HG03135 (cell line): ENCODE results near the gene PPP2R2C.

Experiments
- ATAC-seq: cut with Tn5 transposase; IDR thresholded peaks from one replicate; pipeline ENCODE4 v1.9.1; 2021; ENCODE audit warnings: mild to moderate bottlenecking, moderate library complexity; ENCODE audit not compliant: unreplicated experiment

Gene PPP2R2C

GRCh38 chr4:6469898-6470501 is 2.4 kb downstream of the PPP2R2C start:
- no peak for ATAC-seq

- ATAC-seq = no peak
Observed at GRCh38 chr4:6469144-6469543, 3.3 kb downstream of the PPP2R2C start.

DNA sequence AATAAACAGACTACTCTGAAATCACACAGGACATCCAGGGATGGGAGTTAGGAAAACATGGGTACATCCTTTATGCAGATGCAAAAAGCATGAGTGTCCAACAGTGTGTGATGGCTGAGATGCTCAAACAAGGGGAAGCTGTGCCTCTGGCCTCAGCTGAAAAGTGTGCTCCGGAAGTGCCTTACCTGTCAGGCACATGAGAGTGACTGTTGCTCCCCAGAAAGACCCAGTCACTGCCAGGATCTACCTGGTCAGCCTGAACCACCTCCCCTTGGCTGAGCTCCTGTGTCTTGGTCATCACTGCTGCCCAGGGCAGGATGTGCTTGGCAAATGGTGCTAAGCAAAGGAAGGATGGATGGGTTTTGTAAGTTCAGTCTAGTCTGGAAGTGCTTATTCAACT is 4.0 kb downstream of the PPP2R2C start:
- ATAC-seq = no peak

GRCh38 chr4:6467600-6467999 is 4.8 kb downstream of the PPP2R2C start:
- ATAC-seq = no peak

DNA sequence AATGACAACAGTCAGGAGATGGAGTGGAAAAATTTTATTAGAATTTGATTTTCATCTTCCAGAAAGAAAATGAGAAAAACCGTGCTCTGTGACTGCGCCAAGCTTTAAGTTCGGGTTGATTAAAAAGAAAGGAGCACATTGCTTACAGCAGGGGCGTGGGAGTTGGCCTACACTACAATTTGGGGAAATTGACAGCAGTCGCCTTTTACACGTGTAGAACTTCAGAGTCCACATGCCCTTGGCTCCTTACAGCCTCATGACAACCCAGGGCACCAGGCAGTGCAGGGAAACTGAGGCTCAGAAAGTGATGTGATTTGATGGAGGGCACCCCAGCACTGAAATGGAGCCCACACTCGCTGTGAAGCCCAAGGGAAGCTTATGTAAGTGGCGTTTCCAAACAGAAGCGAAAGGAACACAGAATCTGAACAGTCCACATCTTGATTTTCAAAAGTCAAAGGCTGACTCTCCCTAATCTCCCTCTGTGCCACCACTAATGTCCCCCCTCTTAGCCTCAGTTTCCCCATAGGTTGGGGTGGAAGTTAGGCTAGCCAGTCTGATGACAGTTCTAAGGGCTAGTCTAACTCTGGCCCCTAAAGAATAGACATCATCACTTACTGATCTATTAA is 5.5 kb downstream of the PPP2R2C start:
- ATAC-seq = no peak

- no peak for ATAC-seq
Observed at GRCh38 chr4:6465955-6466354, 6.5 kb downstream of the PPP2R2C start.

DNA sequence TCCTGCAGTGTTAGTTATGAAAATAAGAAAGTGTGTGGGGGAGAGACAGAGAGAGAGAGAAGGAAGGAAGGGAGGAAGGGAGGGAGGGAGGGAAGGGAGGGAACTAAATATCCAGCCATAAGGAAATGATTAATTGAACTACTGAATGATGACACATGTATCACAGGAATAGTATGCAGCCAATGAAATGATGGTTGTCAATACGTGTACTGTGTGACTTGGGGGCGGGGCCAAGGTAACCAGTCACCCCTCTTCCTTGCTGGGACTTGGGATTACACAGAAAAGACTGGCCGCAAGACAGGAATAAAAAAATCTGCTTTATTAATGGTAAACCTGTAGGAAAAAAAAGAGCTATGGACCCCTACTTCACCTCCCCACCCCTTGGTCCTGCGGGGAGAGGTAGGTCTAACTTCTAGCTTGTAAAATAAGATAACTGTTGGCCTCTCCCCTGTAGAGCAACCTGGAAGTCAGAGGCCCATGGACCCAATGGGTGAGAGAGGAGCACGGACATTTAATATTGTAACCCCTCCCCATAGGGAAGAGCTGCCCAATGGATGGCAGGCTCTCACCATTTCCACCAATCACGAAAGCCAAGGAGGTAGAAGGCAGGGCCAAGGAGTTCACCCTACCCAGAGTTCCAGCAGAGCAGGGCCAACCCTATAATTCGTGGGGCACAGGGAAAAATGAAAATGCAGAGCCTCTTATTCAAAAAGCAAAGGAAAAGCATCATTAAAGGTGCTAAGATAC is 7.4 kb downstream of the PPP2R2C start:
- no peak for ATAC-seq

DNA sequence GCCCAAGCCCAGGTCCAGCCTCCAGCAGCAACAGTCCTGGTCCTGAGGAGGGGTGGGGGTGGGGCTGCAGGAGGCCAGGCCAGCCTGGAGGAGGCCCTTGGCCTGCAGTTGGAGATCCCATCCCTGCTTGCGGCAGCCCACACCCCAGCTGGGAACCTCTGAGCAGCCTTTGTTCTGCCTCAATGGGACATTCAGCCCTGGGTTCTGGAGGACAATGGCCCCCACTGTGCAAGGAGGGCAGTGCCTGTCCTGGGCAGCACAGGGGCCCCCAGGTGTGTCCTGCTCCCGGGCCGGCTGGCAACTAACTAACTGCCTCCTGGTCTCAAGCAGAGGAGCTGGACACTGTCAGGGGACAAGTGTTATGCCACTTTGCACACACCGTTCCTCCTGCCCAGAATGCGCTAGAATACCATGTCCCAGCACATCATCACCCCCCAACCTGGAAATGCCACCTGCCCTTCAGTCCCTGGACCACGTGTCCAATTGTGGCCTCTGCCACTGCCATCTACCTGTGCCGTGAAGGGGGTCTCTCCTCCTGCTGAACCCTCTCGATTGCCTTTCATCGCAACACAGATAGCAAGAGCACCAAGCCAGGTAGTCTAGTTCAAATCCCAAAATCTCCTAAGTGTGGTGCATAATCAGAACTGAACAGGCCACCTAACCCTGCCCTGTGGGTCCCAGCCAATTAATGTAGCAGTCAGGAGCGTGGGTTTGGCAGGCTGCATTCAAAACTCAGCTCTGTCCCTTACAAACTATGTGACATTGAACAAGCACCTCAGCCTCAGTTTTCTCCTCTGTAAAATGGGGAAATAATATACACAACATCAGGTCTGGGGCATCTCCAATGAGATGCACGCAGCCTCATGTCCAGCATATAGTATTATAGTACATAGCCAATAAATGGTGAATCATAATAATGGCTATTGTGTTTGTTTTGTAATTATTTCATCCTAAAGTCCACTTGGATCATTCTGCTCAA is 8.8 kb downstream of the PPP2R2C start:
- no peak for ATAC-seq

DNA sequence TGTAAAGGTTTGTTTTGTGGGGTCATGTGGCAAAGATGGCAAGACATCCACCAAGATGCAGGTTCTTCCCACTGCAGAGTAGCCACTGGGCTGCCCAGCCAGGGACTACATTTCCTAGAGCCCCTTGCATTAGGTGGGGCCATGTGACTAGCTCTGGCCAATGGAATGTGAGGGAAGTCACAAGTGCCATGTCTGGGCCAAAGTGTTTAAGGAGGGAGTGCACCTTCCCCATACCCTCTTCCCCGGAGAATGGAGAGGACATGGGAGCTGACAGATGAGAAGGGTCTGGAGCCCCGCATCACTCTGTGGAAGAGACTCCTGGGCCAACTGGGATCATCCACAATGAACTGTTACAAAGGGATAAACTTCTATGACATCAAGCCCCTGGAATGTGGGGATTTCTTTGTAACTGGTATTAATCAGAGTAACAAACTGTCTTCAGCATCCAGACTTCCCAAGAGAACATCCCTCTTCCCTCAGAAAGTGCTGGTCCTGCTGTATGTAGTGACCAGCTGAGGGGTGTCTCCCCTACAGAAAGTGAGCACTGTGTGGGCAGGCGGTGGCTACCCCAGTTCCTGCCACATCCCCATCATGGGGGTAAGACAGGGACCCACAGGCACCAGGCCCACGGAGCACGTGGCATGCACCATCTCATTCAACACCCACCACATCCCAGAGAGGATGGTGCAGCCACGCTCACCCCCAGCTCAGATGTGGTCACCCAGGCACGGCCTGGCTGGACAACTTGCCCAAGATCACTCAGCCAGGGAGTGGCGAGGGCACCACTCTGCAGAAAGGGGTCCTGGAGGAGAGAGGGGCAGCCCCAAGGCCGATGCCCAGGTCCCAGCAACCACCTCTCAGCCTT is 10.9 kb downstream of the PPP2R2C start:
- no peak for ATAC-seq

- no peak for ATAC-seq
Observed at GRCh38 chr4:6460876-6461275, 11.5 kb downstream of the PPP2R2C start.

GRCh38 chr4:6458528-6458927 is 13.9 kb downstream of the PPP2R2C start:
- ATAC-seq = no peak

GRCh38 chr4:6456450-6456849 is 16.0 kb downstream of the PPP2R2C start:
- ATAC-seq = no peak

DNA sequence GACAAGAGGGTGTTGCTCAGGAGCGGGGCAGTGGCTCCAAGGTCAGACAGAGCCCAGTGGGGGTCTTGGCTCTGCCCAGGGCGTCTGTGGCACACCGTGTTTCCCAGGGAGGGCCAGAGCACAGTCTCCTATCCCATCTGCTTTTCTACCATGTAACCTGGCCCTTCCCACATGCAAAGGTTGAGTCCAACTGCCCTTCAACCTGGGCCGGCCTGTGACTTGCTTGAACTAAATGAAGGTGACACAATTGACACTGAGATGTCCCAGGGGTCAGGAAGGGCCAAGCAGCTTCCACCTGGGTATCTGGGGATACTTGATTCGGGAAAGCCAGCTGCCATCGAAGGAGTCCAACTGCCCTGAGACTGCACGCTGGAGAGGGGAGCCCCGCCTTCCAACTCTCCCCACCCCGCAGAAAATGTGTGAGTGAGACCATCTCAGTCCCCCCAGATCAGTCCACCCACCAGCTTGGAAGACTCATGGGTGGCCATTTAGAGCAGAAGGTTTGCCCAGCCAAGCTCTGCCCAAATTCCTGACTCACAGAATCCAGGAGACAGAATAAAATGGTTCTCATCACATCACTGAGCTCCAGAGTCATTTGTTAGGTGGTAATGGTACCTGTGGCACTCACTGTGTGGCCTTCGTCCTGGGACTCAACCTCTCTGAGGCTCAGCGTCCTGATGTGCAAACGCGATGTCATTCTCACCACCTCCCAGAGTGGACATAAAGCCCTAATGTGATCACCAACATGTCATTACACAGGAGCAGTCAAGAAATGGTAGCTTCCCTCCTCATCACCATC is 18.1 kb downstream of the PPP2R2C start:
- no peak for ATAC-seq

- ATAC-seq = no peak
Observed at GRCh38 chr4:6453688-6453990, 18.8 kb downstream of the PPP2R2C start.

DNA sequence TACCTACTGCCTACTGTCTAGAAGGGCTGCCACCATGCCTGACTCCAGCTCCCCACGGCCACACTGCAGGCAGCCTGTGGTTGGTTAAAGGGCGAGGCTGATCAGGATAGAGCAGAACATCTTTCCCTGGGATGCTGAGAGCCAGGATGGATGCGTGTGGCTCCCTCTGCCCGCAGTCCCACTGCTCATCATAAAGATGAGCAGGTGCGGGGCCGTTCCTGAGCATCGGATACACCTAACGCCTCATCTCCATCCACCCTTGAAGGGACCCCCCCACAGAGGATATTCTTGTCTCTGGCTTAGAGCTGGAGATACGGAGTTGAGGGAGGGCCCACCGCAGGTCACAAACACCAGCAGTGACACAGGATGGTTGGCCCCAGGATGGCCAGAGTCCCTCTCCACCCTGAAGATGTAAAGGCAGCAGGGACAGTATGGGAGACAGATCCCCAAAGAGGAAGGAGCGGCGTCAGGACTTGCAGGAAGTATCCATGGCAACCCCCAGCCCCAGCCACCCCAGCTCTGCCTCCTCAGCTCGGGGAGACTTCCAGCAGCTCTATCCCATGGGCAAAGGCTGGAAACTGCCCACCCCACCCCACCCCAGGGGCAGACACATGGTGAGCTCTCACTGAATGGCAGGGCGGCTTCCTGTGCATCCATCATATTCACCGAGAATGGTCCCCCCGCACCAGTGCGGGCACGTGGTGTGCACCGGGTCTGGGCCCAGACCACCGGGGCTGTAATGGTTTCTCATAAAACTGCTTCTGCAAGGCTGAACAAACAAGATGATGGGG is 19.3 kb downstream of the PPP2R2C start:
- ATAC-seq = no peak

DNA sequence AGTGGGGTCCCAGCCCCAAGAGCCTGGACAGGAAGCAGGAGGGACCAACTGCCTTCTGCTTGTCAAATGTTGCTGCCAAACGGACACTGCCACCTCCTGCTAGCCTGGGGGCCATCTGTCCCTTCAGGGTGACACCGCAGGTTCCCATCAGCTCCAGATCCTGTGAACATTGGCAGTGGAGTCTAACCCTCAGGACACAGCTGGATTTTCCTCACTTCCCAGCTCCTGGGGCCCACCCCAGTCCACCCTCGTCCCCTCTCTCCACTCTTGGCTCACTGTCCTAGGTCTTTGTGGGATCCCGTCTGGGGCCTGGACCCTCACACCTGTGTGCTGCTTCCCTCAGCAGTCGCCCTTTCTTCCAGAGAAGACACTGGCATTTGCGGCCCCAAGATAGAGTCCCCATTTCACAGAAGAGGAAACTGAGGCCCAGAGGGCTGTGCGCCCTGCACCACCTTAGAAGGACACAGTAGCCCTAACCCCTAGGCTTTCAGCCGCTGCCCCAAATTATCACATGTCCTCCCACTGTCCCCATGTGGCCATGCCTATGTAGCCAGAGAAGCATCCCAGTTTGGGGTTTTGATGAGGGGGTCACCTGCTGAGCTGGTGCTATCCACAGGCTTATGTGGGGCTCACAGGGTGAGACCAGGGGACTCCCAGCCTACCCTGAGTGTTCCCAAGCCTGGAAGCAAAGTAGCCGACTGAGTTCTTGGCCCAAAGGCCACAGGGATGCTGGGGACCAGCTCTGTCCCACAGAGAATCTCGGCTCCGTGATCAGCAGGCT is 20.1 kb downstream of the PPP2R2C start:
- no peak for ATAC-seq

GRCh38 chr4:6451309-6451708 is 21.1 kb downstream of the PPP2R2C start:
- no peak for ATAC-seq

DNA sequence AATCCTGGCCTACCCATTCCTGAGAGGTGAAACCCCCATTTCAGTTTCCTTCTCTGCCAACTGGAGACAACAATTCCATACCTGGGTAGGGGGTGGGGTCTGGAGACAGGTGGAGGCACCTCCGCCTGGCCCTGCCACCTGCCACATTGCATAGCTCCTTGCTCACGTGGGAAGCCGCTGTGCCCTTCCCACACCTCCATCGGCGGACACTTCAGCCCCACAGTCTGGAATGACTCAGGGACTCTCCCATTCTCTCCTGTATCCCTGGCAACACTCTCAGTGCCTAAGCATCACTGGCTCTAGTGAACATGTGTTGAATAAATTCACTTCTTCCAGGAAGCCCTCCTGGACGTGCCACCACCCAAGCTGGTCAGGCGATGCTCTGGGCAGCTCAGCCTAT is 21.7 kb downstream of the PPP2R2C start:
- ATAC-seq = no peak
